OCI-LY3 (cell line): ENCODE measurements around the gene MS4A15.

Source experiments
- CTCF ChIP-seq: fragments of 200-600, 300-600 bp; sonication (generic); IDR thresholded peaks from 2 replicates; pipeline ENCODE4 v1.5.1; 2014; ENCODE audit warnings: antibody characterized with exemption, low read length, low read depth
- EZH2phosphoT487 ChIP-seq: fragments of 200-600 bp; shearing (Covaris generic); IDR thresholded peaks from 2 replicates; pipeline ENCODE4 v1.6.1; 2018; ENCODE audit warnings: antibody characterized with exemption, mixed run types, low read depth

GRCh38 chr11:60825118-60825517 is 68.5 kb downstream of the MS4A15 start:
- TF ChIP-seq CTCF (no peak), EZH2phosphoT487 (no peak)
